ENCODE data around the gene RGS6.

RGS6 gene

GRCh38 chr14:72254937-72255472 lies 322.8 kb downstream of the RGS6 start:
- no peak for DNase-seq

- no peak for DNase-seq
These were observed 323.8 kb downstream of the RGS6 start for GRCh38 chr14:72256055-72256454.

GRCh38 chr14:72261068-72261467 lies 328.8 kb downstream of the RGS6 start:
- no peak for DNase-seq

- no peak for DNase-seq
These were observed 330.5 kb downstream of the RGS6 start for GRCh38 chr14:72262771-72263170.

GRCh38 chr14:72264716-72265115 lies 332.5 kb downstream of the RGS6 start:
- DNase-seq, result no peak

- no peak for DNase-seq
These were observed 338.0 kb downstream of the RGS6 start for GRCh38 chr14:72270147-72270727.

- DNase-seq, result no peak
These were observed 338.5 kb downstream of the RGS6 start for GRCh38 chr14:72270749-72271148.

- no peak for DNase-seq
These were observed 343.0 kb downstream of the RGS6 start for GRCh38 chr14:72275242-72275641.

- no peak for DNase-seq
These were observed 346.1 kb downstream of the RGS6 start for GRCh38 chr14:72278316-72278715.

GRCh38 chr14:72284176-72284575 lies 351.9 kb downstream of the RGS6 start:
- no peak for DNase-seq

GRCh38 chr14:72290241-72290640 lies 358.0 kb downstream of the RGS6 start:
- DNase-seq, result no peak

GRCh38 chr14:72291908-72292688 lies 359.9 kb downstream of the RGS6 start:
- no peak for DNase-seq

- DNase-seq, result no peak
These were observed 360.4 kb downstream of the RGS6 start for GRCh38 chr14:72292689-72293024.

GRCh38 chr14:72301352-72301751 lies 369.1 kb downstream of the RGS6 start:
- DNase-seq, result no peak

GRCh38 chr14:72303930-72304329 lies 371.7 kb downstream of the RGS6 start:
- no peak for DNase-seq

GRCh38 chr14:72305561-72305960 lies 373.3 kb downstream of the RGS6 start:
- DNase-seq, result no peak

GRCh38 chr14:72308967-72309485 lies 376.8 kb downstream of the RGS6 start:
- no peak for DNase-seq

GRCh38 chr14:72311116-72311515 lies 378.9 kb downstream of the RGS6 start:
- DNase-seq, result no peak

GRCh38 chr14:72311516-72311915 lies 379.3 kb downstream of the RGS6 start:
- no peak for DNase-seq

GRCh38 chr14:72314808-72315435 lies 382.7 kb downstream of the RGS6 start:
- DNase-seq, result no peak

- DNase-seq, result no peak
These were observed 383.5 kb downstream of the RGS6 start for GRCh38 chr14:72315714-72316113.

- no peak for DNase-seq
These were observed 386.4 kb downstream of the RGS6 start for GRCh38 chr14:72318648-72319047.

GRCh38 chr14:72332046-72332445 lies 399.8 kb downstream of the RGS6 start:
- DNase-seq, result no peak

GRCh38 chr14:72332871-72333270 lies 400.6 kb downstream of the RGS6 start:
- no peak for DNase-seq

Measured in activated T-cell treated with anti-CD3 and anti-CD28 coated beads, Interleukin-2, amount 50 U/mL, for 1 hour (primary cell).